ENCODE results near the gene NR5A2.

DNA sequence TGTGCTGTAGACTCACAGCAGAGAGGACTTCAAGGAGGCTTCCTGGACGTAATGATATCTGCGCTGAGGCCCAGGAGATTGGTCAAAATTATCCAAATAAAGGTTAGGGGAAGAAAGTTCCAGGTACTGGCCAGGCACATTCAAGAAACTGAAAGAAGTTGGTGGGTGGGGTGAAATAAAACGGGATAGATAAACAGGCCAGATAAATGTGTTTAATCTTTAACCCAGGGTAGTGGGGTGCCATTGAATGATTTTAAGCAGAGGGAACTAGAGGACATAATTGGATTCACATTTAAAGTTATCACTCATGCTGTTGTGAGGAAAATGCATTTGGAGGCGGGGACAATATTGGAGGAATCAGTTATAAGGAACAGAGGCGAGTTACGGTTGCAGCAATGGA, 134.7 kb downstream of the NR5A2 start:
- no peak for TF ChIP-seq EZH2 (IDR thresholded peaks at IDR 0.05; ENCODE audit: borderline replicate concordance, low read length)
- TF ChIP-seq, protein P1, sequence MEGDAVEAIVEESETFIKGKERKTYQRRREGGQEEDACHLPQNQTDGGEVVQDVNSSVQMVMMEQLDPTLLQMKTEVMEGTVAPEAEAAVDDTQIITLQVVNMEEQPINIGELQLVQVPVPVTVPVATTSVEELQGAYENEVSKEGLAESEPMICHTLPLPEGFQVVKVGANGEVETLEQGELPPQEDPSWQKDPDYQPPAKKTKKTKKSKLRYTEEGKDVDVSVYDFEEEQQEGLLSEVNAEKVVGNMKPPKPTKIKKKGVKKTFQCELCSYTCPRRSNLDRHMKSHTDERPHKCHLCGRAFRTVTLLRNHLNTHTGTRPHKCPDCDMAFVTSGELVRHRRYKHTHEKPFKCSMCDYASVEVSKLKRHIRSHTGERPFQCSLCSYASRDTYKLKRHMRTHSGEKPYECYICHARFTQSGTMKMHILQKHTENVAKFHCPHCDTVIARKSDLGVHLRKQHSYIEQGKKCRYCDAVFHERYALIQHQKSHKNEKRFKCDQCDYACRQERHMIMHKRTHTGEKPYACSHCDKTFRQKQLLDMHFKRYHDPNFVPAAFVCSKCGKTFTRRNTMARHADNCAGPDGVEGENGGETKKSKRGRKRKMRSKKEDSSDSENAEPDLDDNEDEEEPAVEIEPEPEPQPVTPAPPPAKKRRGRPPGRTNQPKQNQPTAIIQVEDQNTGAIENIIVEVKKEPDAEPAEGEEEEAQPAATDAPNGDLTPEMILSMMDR (IDR thresholded peaks at IDR 0.05; ENCODE audit: low read length) = no peak

All from OCI-LY1 (cell line).